ENCODE results near the gene CSH2.

CSH2 gene

DNA sequence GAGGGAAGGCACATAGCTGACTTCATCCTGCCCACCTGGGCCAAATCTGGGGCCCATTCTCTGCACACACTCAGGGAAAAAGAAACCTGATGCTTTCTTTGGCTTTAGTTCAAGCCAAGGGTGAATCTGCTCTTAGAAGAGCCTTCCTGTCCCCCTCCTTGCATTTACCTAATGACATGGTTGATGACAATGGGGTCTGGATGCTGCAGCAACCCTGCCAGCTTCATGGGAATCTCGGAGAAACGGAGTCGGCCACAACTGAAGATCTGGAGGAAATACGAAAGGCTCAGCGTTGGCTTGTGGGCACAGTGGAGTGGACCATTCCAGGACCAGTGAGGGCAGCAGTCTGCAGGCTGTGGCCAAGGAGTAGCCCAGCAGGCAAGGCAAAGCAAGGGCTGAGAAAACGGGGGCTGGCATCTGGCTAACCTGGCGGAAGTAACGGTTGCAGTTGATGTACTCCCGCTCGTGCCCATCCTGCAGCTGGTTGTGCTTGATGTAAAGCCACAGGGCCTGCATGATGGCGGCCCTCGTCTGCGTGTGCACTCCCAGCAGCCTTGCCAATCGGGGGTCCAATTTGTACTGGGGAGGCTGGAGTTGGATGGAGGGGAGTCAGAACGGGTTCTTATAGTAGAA, 39.6 kb downstream of the CSH2 start:
- DNase-seq = no peak

- no peak for DNase-seq
Measured at GRCh38 chr17:63833026-63833740, 40.3 kb downstream of the CSH2 start.

DNA sequence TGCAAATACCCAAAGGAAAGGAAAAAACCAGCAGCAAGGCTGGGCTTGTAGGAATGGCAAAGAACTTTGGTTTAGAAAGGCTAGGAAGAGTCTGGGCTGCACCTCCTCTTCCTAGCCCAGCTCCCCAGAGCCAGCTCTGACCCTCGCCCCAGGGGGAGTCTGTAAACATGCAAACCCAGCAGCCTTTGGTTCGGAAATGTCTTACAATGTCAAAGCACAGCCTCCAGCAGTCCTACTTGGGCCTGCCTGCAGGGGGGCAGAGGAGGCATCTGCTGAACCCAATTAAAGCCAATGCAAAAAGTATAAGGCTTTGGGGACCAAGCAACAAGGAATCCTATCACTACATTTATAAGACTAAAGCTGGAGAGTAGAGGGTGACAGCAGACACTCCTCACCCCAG, 41.0 kb downstream of the CSH2 start:
- DNase-seq = peak; percentile 30

DNA sequence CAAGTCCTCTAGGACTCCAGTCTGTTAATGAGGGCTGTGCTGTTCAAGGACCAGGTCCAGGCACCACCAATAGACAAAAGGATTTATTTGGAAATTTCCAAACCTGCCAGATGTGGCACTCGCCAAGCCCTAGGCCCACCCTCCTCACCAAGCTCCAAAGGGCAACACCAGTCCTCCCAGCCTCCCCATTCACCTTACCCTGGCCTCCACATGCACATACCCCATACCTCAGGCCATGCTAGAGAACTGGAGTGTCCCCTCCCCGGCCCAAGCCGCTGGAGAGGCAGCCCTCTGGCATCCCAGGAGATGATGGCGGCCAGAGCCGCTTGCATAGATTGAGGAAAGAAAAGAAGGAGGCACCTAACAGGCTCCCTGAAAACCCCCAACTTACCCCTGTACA, 41.5 kb downstream of the CSH2 start:
- no peak for DNase-seq

- DNase-seq = no peak
Measured at GRCh38 chr17:63831505-63831904, 42.0 kb downstream of the CSH2 start.

- no peak for DNase-seq
Measured at GRCh38 chr17:63830904-63831491, 42.5 kb downstream of the CSH2 start.

- DNase-seq = no peak
Measured at GRCh38 chr17:63830278-63830677, 43.2 kb downstream of the CSH2 start.

DNA sequence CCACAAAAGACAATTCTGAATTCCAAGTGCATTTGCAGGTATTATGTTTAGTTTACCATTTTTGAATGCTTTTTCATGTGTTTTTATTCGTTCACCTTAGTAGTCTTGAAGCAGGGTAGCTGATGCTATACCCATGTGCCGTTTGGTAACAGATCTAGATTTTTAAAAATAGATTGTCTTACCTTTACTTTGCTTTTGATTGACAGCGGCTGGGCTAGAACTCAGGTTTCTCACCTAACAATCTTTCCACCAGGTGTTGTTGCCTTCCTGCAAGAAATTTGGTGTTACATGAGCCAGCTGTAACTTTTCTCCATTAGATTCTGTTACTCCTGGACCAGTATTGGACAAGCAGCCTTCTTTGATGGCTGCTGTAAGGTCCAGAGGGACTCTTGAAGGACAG, 44.5 kb downstream of the CSH2 start:
- no peak for DNase-seq

DNA sequence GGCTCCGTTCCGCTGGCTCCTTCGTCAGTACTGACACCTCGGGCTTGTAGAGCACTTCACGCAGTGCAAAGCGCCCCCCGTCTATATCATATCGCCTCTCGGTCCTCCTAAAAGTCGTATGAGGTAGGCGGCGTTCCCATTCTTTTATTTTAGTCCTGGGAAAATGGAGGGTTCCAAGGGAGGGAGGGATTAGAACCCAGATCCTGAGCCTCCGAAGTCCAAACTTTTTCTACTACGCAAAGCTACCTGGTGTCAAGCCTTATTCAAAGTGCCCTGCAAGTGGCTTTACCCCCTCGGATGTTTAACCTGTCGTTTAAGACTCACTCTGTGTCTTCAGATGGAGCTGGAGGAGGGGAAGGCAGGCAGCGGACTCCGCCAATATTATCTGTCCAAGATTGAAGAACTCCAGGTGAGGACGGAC, 45.7 kb downstream of the CSH2 start:
- DNase-seq = peak; percentile 30

GRCh38 chr17:63827002-63827800, 46.3 kb downstream of the CSH2 start, which contains the start of the genes FTSJ3 and PSMC5:
FTSJ3 (minus strand) TSS chr17:63827663; CDS start chr17:63826902, 761 bp downstream.
PSMC5 (plus strand) TSS chr17:63827431; CDS start chr17:63827491, 60 bp downstream.
- peak; percentile 98 for DNase-seq

DNA sequence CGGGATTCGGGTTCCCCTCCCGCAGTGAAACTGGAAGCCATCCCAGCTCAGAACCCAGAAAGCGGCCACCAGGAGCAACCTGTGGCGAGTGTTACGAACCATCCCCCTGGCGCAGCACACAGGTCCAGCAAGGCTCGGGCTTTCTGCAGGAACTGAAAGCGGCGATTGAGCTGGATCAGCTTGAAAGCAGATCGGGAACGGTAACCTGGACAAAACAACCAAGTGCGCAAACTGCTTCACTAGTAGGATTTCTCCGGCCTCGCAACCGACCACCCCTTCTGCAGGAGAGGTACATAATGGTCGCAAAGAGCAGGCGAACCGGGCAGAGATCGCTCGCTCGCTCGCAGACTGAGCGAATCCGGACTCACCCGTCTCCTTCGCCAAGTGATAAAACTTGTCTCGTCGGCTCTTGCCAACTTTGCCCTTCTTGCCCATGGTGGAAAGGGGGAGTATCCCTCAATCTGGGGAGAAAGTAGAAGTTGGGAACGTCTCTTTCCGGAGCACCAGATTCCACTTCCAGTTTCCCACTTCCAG, 46.9 kb downstream of the CSH2 start:
- DNase-seq = no peak

DNA sequence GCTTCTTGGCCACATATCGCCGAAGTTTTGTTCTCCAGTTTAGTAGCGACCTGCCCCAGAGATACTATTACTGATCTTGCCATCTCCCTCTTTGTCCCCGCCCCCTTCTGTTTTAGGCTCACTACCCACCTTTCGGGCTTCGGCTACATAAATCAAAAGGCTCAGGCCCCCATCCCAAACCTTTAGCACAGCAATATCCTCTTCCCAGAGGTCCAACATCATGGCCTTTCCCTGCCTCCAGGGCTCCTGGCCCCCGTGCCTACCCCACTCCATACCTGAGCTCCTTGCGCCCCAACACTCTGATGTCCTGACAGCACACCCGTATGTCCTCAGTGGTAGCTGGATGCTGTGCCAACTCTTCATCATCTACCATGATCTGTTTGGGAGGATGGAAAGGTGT, 49.1 kb downstream of the CSH2 start:
- DNase-seq = no peak

- no peak for DNase-seq
Measured at GRCh38 chr17:63823659-63824331, 49.7 kb downstream of the CSH2 start.

- no peak for DNase-seq
Measured at GRCh38 chr17:63822537-63822936, 50.9 kb downstream of the CSH2 start.
